Measurements from ENCODE around the gene KRT1.

The KRT1 gene

GRCh38 chr12:52697058-52697582 lies 16.9 kb upstream of the KRT1 start:
- DNase-seq = no peak

- DNase-seq = no peak
Observed at GRCh38 chr12:52696588-52696987, 16.4 kb upstream of the KRT1 start.

GRCh38 chr12:52695039-52695438 lies 14.8 kb upstream of the KRT1 start:
- DNase-seq = no peak

GRCh38 chr12:52694151-52694550 lies 13.9 kb upstream of the KRT1 start:
- no peak for DNase-seq

GRCh38 chr12:52693261-52693660 lies 13.1 kb upstream of the KRT1 start:
- DNase-seq = no peak

- no peak for DNase-seq
Observed at GRCh38 chr12:52692254-52692653, 12.0 kb upstream of the KRT1 start.

- no peak for DNase-seq
Observed at GRCh38 chr12:52691841-52692150, 11.6 kb upstream of the KRT1 start.

GRCh38 chr12:52691076-52691840 lies 11.1 kb upstream of the KRT1 start:
- DNase-seq = peak; percentile 64

- no peak for DNase-seq
Observed at GRCh38 chr12:52690351-52691075, 10.3 kb upstream of the KRT1 start.

- DNase-seq = no peak
Observed at GRCh38 chr12:52689936-52690335, 9.7 kb upstream of the KRT1 start.

GRCh38 chr12:52689239-52689638 lies 9.0 kb upstream of the KRT1 start:
- DNase-seq = no peak

- no peak for DNase-seq
Observed at GRCh38 chr12:52688481-52688880, 8.3 kb upstream of the KRT1 start.

GRCh38 chr12:52687497-52688385 lies 7.5 kb upstream of the KRT1 start:
- DNase-seq = no peak

GRCh38 chr12:52686756-52687487 lies 6.7 kb upstream of the KRT1 start:
- DNase-seq = no peak

- no peak for DNase-seq
Observed at GRCh38 chr12:52686063-52686462, 5.9 kb upstream of the KRT1 start.

- no peak for DNase-seq
Observed at GRCh38 chr12:52685406-52685890, 5.2 kb upstream of the KRT1 start.

GRCh38 chr12:52684431-52684830 lies 4.2 kb upstream of the KRT1 start:
- no peak for DNase-seq

GRCh38 chr12:52683575-52684300 lies 3.5 kb upstream of the KRT1 start:
- no peak for DNase-seq

GRCh38 chr12:52682938-52683574 lies 2.8 kb upstream of the KRT1 start:
- DNase-seq = no peak

- DNase-seq = no peak
Observed at GRCh38 chr12:52682381-52682660, 2.1 kb upstream of the KRT1 start.

Measured in activated CD4-positive, alpha-beta T cell treated with anti-CD3 and anti-CD28 coated beads, Interleukin-2, amount 50 U/mL, for 1 hour (primary cell).